Stomach (tissue), 4 donors: Measurements from ENCODE around the gene CYP24A1.

Experiments used
- CTCF ChIP-seq, 7 experiments: fragments of 450-650 bp in 4 of 7; fragments of 200-600 bp in 3 of 7; sonication (generic) in 3 of 7; IDR thresholded peaks; one replicate each; pipeline ENCODE4 v1.5.1; 2016 to 2019; ENCODE audit warnings: antibody characterized with exemption in 7 of 7, control low read depth in 2 of 7, mild to moderate bottlenecking in 1 of 7
- EP300 ChIP-seq: sonication (generic); formaldehyde crosslinking; IDR thresholded peaks from one replicate; pipeline ENCODE4 v1.6.1; 2017; ENCODE audit warnings: antibody characterized with exemption
- POLR2A ChIP-seq, 4 donors: fragments of 450-650 bp; IDR thresholded peaks; one replicate each; pipeline ENCODE4 v1.6.1; 2016; ENCODE audit warnings: antibody characterized with exemption in 4 of 4, control low read depth in 2 of 4, mild to moderate bottlenecking in 1 of 4, moderate library complexity in 1 of 4

- TF ChIP-seq CTCF (IDR thresholded peaks at IDR 0.05): no peak
- no peak for TF ChIP-seq POLR2A (IDR thresholded peaks at IDR 0.05)
- TF ChIP-seq EP300: no peak
Measured at GRCh38 chr20:54165803-54166202, 8.0 kb downstream of the CYP24A1 start.
